B cell (primary cell): ENCODE measurements around the gene CACNA1G. TPM values are rescaled to one million over a fixed set of nuclear protein-coding genes. Genes with fewer than 3 reads are reported as not detected.

Experiments
- ATAC-seq: fragments of 200-7000 bp; cut with Tn5 transposase; one replicate; pipeline ENCODE4 v1.10.0; 2021; ENCODE audit warnings: low read depth, mild to moderate bottlenecking, moderate number of reproducible peaks, moderate library complexity
- CTCF ChIA-PET: fragments of 350-600 bp; sonication (Branson Sonifier 250); formaldehyde crosslinking; loops from one replicate; lab custom pipeline; 2021; ENCODE audit warnings: antibody characterized with exemption, inconsistent platforms; lab: Charles Lee
- POLR2A ChIA-PET: fragments of 350-600 bp; sonication (Branson Sonifier 250); formaldehyde crosslinking; loops from one replicate; lab custom pipeline; 2021; ENCODE audit warnings: antibody characterized with exemption; lab: Charles Lee
- DNase-seq: peaks from one replicate; pipeline ENCODE4 v3.0.0; 2013
- H2AFZ ChIP-seq: 2 replicates; pipeline ENCODE4 v1.6.1; 2012; ENCODE audit warnings: mild to moderate bottlenecking, low read depth, low read length; ENCODE audit not compliant: insufficient read depth, poor library complexity, severe bottlenecking
- H3K27ac ChIP-seq, 2 donors: 1 replicate in 1 of 2; 2 replicates in 1 of 2; pipeline ENCODE4 v1.5.1; 2012 to 2013; ENCODE audit warnings: low read length in 2 of 2, mild to moderate bottlenecking in 2 of 2, moderate library complexity in 1 of 2
- H3K27me3 ChIP-seq, 4 experiments: fragments of 200-600 bp in 1 of 4; sonication (generic) in 1 of 4; replicated peaks in 1 of 4; 1 replicate in 2 of 4; 2 replicates in 2 of 4; pipeline versions ENCODE4 v1.6.1 to v1.7.0; 2013 to 2016; ENCODE audit warnings: low read length in 3 of 4, mild to moderate bottlenecking in 2 of 4, mixed read lengths in 1 of 4, moderate library complexity in 1 of 4; ENCODE audit not compliant: insufficient read depth in 4 of 4, control insufficient read depth in 3 of 4; ENCODE audit errors: control extremely low read depth in 1 of 4
- H3K36me3 ChIP-seq, 2 experiments: replicated peaks in 1 of 2; 1 replicate in 1 of 2; 2 replicates in 1 of 2; pipeline versions ENCODE4 v1.6.1 to v1.7.1; 2013; ENCODE audit warnings: low read length in 1 of 2; ENCODE audit not compliant: insufficient read depth in 2 of 2, control insufficient read depth in 1 of 2; ENCODE audit errors: control extremely low read depth in 1 of 2, extremely low read depth in 1 of 2
- H3K4me1 ChIP-seq, 2 donors: fragments of 200-600 bp in 1 of 2; sonication (generic) in 1 of 2; 1 replicate in 1 of 2; 2 replicates in 1 of 2; pipeline versions ENCODE4 v1.5.1 to v1.6.1; 2013 to 2017; ENCODE audit warnings: low read length in 2 of 2; ENCODE audit not compliant: control insufficient read depth in 2 of 2, insufficient read depth in 2 of 2
- H3K4me2 ChIP-seq: replicated peaks from 2 replicates; pipeline ENCODE3; 2012; ENCODE audit warnings: mild to moderate bottlenecking, low read depth, low read length; ENCODE audit not compliant: poor library complexity, severe bottlenecking
- H3K4me3 ChIP-seq, 5 experiments: fragments of 200-600 bp in 1 of 5; sonication (generic) in 1 of 5; 1 replicate in 3 of 5; 2 replicates in 2 of 5; pipeline versions ENCODE4 v1.5.1 to v1.7.0; 2011 to 2016; ENCODE audit warnings: low read length in 4 of 5, mild to moderate bottlenecking in 4 of 5, low read depth in 2 of 5, control low read depth in 1 of 5, moderate library complexity in 1 of 5; ENCODE audit not compliant: insufficient read depth in 1 of 5; ENCODE audit errors: control extremely low read depth in 1 of 5, extremely low read depth in 1 of 5
- H3K79me2 ChIP-seq: fragments of 200-600 bp; sonication (generic); one replicate; pipeline ENCODE4 v1.6.0; 2016; ENCODE audit warnings: low read length; ENCODE audit not compliant: control insufficient read depth, insufficient read depth
- H3K9ac ChIP-seq: fragments of 200-600 bp; sonication (generic); 2 replicates; pipeline ENCODE4 v1.6.1; 2017; ENCODE audit warnings: mild to moderate bottlenecking, low read length, moderate library complexity
- H3K9me3 ChIP-seq, 3 donors: one replicate each; pipeline versions ENCODE4 v1.6.1 to v1.7.1; 2013; ENCODE audit warnings: low read length in 2 of 3; ENCODE audit not compliant: control insufficient read depth in 2 of 3, insufficient read depth in 1 of 3; ENCODE audit errors: control extremely low read depth in 1 of 3
- H4K20me1 ChIP-seq: 2 replicates; pipeline ENCODE4 v1.6.0; 2012; ENCODE audit warnings: mild to moderate bottlenecking, low read length; ENCODE audit not compliant: insufficient read depth, control insufficient read depth, poor library complexity, severe bottlenecking
- H3K27ac Mint-ChIP-seq: one replicate; pipeline ENCODE4 v1.8.0; 2021; ENCODE audit warnings: mixed read lengths
- H3K27me3 Mint-ChIP-seq: one replicate; pipeline ENCODE4 v1.8.0; 2021; ENCODE audit warnings: mixed read lengths
- H3K4me1 Mint-ChIP-seq: one replicate; pipeline ENCODE4 v1.8.0; 2021; ENCODE audit warnings: mixed read lengths
- H3K4me3 Mint-ChIP-seq: one replicate; pipeline ENCODE4 v1.8.0; 2021; ENCODE audit warnings: mixed read lengths
- H3K9me3 Mint-ChIP-seq: one replicate; pipeline ENCODE4 v1.8.0; 2022; ENCODE audit warnings: mixed read lengths; ENCODE audit not compliant: insufficient read depth
- EZH2 ChIP-seq: IDR thresholded peaks from 2 replicates; pipeline ENCODE4 v1.6.1; 2012; ENCODE audit warnings: borderline replicate concordance, low read depth, mild to moderate bottlenecking, moderate library complexity, low read length; ENCODE audit not compliant: insufficient read depth, poor library complexity, severe bottlenecking
- WGBS: methylation state at CpG from one replicate; pipeline ENCODE4 v1.1.5; 2013; ENCODE audit warnings: missing lambda C conversion rate; ENCODE audit not compliant: insufficient coverage; 5-methylcytosine and 5-hydroxymethylcytosine counted together
- intact Hi-C: fragments of 100-400 bp; cut with micrococcal nuclease; formaldehyde crosslinking; loops from one replicate; pipeline ENCODE4 v1.10.0; 2022
- polyA plus RNA-seq: library from polyadenylated mRNA; depleted of rRNA; stranded (reverse); fragments of >200 nt; gene quantifications from 2 replicates; pipeline ENCODE4 v1.2.3, GENCODE V29; 2012
- total RNA-seq, 2 donors: library from RNA; stranded (reverse); fragments of 120-200 nt in 1 of 2; gene quantifications; 1 replicate in 1 of 2; 2 replicates in 1 of 2; pipeline versions ENCODE4 v1.2.3 to v1.2.4, GENCODE V29; 2013 to 2022

Gene CACNA1G
- total and polyA plus RNA-seq, 2 donors (not counting 1 experiment from before 2014, with no cell fraction given) = 0.12 TPM; not detected in 1

DNA sequence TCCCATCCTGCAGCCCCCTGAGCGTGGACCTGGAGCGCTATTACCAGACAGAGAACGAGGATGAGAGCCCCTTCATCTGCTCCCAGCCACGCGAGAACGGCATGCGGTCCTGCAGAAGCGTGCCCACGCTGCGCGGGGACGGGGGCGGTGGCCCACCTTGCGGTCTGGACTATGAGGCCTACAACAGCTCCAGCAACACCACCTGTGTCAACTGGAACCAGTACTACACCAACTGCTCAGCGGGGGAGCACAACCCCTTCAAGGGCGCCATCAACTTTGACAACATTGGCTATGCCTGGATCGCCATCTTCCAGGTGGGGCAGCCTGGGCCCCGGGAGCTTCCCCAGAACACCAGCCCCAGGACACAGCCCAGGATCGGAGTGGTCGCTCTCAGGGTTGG lies 12.0 kb downstream of the CACNA1G start:
- no peaks in the 10 kb centered on the region for H3K79me2 ChIP-seq
- 97% methylated on average over 15 of the region's 20 CpGs for WGBS
- ChIA-PET CTCF (no interaction called here), POLR2A (no interaction called here)
- no peaks in the 10 kb centered on the region for H3K36me3 ChIP-seq
- peaks cover 0 to 10% (median 0%) of the 10 kb centered on the region in 4 experiments for H3K27me3 ChIP-seq
- H3K27ac ChIP-seq = no peak overlapping the region
- intact Hi-C loops = no loop called here
- DNase-seq (no peak), ATAC-seq (no peak)
- H4K20me1 ChIP-seq = no peaks in the 10 kb centered on the region
- no peak overlapping the region for H3K4me2 ChIP-seq
- no peak overlapping the region for H2AFZ ChIP-seq
- Mint-ChIP-seq H3K27me3 (peaks cover 38% of the 10 kb centered on the region), H3K9me3 (no peaks in the 10 kb centered on the region), H3K27ac (no peak overlapping the region), H3K4me3 (no peak overlapping the region), H3K4me1 (no peaks in the 10 kb centered on the region)
- H3K4me1 ChIP-seq = no peaks in the 10 kb centered on the region
- H3K9ac ChIP-seq = no peak overlapping the region
- TF ChIP-seq EZH2 = no peak
- no peak overlapping the region for H3K4me3 ChIP-seq
- H3K9me3 ChIP-seq = no peaks in the 10 kb centered on the region

DNA sequence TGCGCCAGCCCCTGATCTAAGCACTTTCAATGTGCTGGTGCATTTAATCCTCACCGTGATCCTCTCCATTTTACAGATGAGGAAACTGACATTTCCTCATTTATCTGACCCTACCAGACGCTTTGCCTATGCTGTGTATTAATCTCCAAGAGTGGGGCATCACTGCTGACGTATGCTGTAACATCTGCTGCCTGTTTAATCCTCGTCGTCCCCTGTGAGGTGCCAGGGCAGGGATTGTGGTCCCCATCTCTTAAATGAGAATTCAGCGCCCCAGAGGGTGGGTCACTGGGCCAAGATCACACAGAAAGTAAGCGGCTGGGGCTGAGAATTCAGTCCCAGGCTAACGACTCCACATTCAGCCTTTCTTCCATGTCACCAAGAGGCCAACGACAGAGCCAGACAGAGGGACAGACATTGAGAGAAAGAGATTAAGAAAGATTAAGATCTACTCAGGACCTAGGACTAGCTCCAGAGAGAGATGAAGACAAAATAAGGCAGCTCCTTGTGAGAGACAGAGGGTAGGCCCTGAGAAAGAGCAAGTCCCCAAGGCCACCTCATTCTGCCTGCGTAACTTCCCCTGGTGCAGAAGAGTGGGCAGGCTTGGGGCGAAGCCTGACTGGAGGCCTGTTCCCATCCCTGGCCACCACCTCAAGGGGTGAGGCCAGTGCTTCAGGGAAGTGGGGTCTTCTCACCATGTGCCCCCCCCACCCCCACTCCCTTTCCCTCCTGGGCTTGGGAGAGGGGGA lies 13.5 kb downstream of the CACNA1G start:
- Histone ChIP-seq H3K4me2 (no peak overlapping the region), H2AFZ (no peak overlapping the region), H3K9me3 (no peaks in the 10 kb centered on the region), H4K20me1 (no peaks in the 10 kb centered on the region), H3K36me3 (no peaks in the 10 kb centered on the region), H3K4me3 (no peak overlapping the region), H3K27ac (no peak overlapping the region), H3K4me1 (no peaks in the 10 kb centered on the region), H3K9ac (no peak overlapping the region), H3K27me3 (peaks cover 0 to 5% (median 0%) of the 10 kb centered on the region in 4 experiments), H3K79me2 (no peaks in the 10 kb centered on the region)
- ATAC-seq = no peak
- no peaks in the 10 kb centered on the region for H3K9me3 Mint-ChIP-seq
- H3K4me3 Mint-ChIP-seq = no peak overlapping the region
- intact Hi-C loops = no loop called here
- DNase-seq = no peak
- 94% methylated on average over 7 of the region's 12 CpGs for WGBS
- ChIA-PET CTCF (interaction anchor here (0.6 kb wide), 1 partner anchor 378 kb away, joined by 3 read pairs; no protein-coding TSS in a partner anchor), POLR2A (no interaction called here)
- no peaks in the 10 kb centered on the region for H3K4me1 Mint-ChIP-seq
- peaks cover 36% of the 10 kb centered on the region for H3K27me3 Mint-ChIP-seq
- TF ChIP-seq EZH2 = no peak
- no peak overlapping the region for H3K27ac Mint-ChIP-seq
